GM12872 (cell line): ENCODE data around the gene CDC25B.

ENCODE experiments used
- TF ChIP-seq, protein P1 (sequence below): IDR thresholded peaks from 3 replicates; pipeline ENCODE4 v1.5.1; 2011; ENCODE audit warnings: low read depth, mild to moderate bottlenecking, low read length, moderate library complexity; ENCODE audit not compliant: insufficient read depth

CDC25B gene

DNA sequence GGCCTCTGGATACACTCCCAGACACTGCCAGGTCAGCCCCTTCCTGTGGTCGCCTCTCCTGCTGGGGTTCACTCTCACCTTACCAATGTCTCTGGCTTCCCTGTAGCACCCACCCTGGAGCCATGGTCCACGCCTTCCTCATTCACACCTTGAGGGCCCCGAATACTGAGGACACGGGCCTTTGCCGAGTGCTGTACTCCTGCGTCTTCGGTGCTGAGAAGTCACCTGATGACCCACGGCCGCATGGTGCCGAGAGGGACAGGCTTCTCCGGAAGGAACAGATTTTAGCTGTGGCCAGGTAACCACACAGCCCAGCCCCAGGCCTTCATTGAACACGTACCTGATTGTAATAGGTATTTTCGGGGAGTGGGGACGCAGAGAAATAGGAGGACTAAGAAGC lies 25.9 kb downstream of the CDC25B start:
- TF ChIP-seq, protein P1, sequence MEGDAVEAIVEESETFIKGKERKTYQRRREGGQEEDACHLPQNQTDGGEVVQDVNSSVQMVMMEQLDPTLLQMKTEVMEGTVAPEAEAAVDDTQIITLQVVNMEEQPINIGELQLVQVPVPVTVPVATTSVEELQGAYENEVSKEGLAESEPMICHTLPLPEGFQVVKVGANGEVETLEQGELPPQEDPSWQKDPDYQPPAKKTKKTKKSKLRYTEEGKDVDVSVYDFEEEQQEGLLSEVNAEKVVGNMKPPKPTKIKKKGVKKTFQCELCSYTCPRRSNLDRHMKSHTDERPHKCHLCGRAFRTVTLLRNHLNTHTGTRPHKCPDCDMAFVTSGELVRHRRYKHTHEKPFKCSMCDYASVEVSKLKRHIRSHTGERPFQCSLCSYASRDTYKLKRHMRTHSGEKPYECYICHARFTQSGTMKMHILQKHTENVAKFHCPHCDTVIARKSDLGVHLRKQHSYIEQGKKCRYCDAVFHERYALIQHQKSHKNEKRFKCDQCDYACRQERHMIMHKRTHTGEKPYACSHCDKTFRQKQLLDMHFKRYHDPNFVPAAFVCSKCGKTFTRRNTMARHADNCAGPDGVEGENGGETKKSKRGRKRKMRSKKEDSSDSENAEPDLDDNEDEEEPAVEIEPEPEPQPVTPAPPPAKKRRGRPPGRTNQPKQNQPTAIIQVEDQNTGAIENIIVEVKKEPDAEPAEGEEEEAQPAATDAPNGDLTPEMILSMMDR = no peak

DNA sequence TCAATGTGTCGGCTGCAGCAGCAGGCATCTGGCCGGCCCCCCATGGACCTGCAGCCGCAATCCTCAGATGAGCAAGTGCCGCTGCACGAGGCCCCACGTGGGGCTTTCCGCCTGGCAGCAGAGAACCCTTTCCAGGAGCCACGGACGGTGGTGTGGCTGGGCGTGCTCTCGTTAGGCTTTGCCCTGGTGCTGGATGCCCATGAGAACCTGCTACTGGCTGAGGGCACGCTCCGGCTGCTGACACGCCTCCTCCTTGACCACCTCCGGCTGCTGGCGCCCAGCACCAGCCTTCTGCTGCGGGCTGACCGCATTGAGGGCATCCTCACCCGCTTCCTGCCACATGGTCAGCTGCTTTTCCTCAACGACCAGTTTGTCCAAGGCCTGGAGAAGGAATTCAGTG lies 27.8 kb downstream of the CDC25B start:
- TF ChIP-seq, protein P1 = no peak

DNA sequence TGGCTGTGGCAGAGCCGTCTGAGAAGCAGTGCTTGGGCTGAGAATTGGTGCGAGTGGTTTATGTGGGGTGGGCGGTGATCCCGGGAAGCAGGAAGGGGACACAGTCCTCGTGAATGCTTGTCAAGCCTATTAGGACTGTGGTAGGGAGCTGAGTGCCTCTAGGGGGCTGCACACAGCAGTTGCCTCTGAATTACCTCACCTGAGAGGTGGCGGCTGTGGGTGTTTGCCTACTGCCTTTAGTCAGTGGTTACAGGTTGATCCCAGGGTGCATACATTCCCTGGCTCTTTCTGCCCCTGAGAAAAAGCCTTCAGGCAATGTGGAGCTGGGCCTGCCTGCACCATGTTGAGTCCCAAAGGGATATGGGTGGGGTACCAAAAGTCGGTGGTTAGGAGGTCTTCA lies 29.4 kb downstream of the CDC25B start:
- TF ChIP-seq, protein P1 = no peak

DNA sequence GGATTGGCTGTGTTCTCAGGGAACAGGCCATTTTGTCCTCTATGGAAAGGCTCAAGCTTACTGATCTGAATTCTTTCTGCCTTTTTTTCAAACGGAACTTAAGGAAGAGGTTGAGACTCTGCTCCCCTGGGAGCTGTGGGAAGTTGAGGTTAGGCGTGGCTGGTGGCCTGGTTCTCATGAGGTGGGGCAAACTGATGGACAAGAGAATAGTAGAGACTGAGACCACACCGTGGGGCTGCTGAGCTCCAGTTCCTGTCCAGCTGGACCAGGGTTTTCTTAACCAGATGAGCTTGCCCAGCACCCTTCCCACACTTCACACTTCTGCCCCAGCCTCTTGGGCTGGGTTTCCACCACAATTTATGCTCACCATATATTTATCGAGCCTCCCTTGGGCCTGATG lies 30.3 kb downstream of the CDC25B start:
- TF ChIP-seq, protein P1 = no peak

DNA sequence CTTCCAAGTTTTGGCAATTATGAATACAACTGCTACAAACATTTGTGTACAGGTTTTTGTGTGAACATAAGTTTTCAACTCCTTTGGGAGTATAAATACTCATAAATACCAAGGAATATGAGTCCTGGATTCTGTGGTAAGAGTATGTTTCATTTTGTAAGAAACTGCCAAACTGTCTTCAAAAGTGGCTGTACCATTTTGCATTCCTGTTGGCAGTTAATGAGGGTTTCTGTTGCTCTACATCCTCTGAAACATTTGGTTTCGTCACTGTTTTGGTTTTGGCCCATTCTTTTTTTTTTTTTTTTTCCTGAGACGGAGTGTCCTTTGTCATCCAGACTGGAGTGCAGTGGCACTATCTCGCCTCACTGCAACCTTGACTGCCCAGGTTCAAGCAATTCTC lies 32.7 kb downstream of the CDC25B start:
- TF ChIP-seq, protein P1 = no peak

DNA sequence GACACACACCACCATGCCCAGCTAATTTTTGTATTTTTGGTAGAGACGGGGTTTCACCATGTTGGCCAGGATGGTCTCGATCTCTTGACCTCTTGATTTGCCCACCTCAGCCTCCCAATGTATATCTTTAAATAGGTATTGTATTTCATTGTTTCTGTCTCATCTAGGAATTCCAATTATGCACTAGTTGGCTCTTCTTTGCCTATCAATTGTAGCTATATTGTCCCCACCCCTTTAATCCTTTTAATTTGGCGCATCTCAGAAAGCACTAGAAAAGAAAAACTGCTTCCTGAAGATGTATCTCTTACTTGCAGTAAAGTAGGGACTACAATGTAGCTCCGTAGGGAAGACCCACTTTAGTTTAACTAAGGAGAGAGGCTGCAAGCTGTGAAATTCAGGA lies 40.0 kb downstream of the CDC25B start:
- TF ChIP-seq, protein P1 = no peak

DNA sequence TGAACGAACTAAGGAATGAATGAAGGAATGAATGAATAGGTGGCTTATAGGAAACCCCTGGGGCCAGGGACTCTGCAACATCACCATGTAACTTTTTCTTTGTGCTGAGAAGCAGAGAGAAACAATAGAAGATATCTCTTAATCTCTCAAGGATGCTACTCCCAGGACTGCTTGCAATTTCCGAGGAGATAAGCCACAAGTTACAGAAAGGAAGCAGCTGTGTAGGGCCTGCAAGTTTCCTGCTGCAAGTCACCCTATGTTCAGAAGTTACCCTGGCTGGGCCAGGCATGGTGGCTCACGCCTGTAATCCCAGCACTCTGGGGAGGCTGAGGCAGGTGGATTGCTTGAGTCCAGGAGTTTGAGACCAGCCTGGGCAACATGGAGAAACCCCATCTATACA lies 43.2 kb downstream of the CDC25B start:
- TF ChIP-seq, protein P1 = no peak
